ENCODE results near the gene GREM1. TPM values are rescaled to one million over a fixed set of nuclear protein-coding genes. Genes with fewer than 3 reads are reported as not detected.

GREM1 gene
- total RNA-seq, 1 donor from 2014 or later: 9.2 TPM

DNA sequence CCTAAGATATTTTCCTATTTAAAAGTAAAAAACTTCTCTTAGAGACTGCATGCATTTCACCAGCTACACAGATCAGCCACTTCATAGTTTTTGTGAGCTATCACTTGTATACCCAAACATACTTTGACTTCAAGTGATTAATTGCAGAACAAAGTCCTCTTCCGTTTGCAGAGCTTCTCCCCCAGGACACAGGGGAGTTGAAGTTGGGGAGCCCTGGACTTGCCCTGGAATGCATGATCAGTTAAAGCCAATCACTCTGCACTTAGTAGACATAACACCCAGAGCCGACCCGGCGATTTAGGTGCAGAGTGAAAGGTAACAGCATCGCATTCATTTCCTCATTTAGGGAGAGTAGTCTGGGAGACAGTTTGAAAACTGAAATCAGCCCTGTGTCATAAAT is 70.1 kb downstream of the GREM1 start:
- ATAC-seq: no peak

DNA sequence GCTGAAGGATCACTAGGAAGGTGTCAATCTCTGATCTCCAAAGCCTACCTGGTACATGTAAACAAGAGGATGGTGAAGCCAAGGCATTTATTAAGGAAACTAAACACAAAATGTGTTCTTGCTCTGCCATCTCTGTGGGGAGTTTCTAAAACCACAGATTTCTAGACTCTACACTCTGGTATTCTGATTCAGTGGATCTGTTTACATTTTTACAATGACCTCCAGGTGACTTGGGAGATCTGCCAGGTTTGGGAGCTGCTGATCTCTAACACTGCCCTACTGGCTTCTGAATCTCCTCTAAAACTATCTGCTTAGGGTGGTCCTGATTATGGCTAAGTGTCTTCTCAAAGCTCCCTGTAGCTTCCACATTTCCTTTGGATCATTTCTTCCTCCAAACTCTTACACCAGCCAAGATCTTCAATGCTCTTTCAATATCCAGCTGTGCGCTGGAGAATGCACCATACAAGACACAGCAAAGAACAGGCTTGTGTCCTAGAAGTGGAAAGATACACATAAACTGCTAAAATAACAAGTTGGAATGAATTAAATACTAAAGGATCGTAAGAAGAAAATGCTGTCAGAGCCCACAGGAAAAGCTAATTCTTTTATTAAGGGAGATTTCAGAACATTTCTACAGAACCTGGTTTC is 72.7 kb downstream of the GREM1 start:
- no peak for ATAC-seq

- no peak for ATAC-seq
These were observed 74.6 kb downstream of the GREM1 start for GRCh38 chr15:32792436-32792835.

Other genes with a start within 250 kb of the GREM1 start
- gene GOLGA8N, start 124.5 kb upstream of the GREM1 start, total RNA-seq: 3.7 TPM
- 19.1 TPM for gene ARHGAP11A, start 102.5 kb upstream of the GREM1 start, total RNA-seq
- gene SCG5, start 76.3 kb upstream of the GREM1 start, total RNA-seq: 0.80 TPM